Measurements from ENCODE around the gene CLCA2.
A peak's percentile ranks its signal among the peaks of the same experiment; 100 is the strongest.

Gene CLCA2

DNA sequence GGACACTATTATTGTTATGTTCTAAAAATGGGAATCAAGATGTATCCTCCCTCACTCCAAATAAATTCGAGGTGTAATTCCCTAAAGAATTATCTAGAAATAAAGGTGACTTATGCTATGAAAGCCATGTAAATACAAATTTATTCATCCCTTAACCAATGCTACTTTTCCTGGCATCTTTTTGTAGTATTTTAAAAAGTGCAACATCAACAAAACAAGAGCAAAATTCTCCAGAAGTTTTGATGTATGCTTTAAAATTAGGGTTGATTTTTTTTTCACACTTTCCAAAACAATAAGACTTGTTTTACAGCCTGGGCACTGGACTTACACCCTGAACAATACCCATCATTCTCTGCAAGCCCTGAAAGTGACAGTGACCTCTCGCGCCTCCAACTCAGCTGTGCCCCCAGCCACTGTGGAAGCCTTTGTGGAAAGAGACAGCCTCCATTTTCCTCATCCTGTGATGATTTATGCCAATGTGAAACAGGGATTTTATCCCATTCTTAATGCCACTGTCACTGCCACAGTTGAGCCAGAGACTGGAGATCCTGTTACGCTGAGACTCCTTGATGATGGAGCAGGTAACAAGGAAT, 23.3 kb downstream of the CLCA2 start:
- Histone ChIP-seq H3K4me1 (ENCODE audit: low read length) (peaks cover 24% of the 10 kb centered on the region), H3K27me3 (ENCODE audit: low read depth, low read length) (no peaks in the 10 kb centered on the region), H3K27ac (ENCODE audit: low read length) (no peak overlapping the region), H3K36me3 (replicated peaks; ENCODE audit: low read depth, low read length) (no peaks in the 10 kb centered on the region), H3K4me2 (ENCODE audit: low read length) (no peak overlapping the region), H3K9ac (ENCODE audit: low read length) (no peak overlapping the region), H3K4me3 (ENCODE audit: low read length) (no peak overlapping the region), H2AFZ (ENCODE audit: low read depth, low read length) (no peak overlapping the region), H3K9me3 (ENCODE audit: insufficient read depth, low read length) (no peaks in the 10 kb centered on the region), H4K20me1 (ENCODE audit: insufficient read depth, low read length) (no peaks in the 10 kb centered on the region), H3K79me2 (ENCODE audit: low read length) (no peaks in the 10 kb centered on the region)
- TF ChIP-seq EZH2phosphoT487 (IDR thresholded peaks at IDR 0.05; ENCODE audit: low read depth): no peak
- TF ChIP-seq, protein P1, sequence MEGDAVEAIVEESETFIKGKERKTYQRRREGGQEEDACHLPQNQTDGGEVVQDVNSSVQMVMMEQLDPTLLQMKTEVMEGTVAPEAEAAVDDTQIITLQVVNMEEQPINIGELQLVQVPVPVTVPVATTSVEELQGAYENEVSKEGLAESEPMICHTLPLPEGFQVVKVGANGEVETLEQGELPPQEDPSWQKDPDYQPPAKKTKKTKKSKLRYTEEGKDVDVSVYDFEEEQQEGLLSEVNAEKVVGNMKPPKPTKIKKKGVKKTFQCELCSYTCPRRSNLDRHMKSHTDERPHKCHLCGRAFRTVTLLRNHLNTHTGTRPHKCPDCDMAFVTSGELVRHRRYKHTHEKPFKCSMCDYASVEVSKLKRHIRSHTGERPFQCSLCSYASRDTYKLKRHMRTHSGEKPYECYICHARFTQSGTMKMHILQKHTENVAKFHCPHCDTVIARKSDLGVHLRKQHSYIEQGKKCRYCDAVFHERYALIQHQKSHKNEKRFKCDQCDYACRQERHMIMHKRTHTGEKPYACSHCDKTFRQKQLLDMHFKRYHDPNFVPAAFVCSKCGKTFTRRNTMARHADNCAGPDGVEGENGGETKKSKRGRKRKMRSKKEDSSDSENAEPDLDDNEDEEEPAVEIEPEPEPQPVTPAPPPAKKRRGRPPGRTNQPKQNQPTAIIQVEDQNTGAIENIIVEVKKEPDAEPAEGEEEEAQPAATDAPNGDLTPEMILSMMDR (IDR thresholded peaks at IDR 0.05; ENCODE audit: low read depth, low read length): no peak

DNA sequence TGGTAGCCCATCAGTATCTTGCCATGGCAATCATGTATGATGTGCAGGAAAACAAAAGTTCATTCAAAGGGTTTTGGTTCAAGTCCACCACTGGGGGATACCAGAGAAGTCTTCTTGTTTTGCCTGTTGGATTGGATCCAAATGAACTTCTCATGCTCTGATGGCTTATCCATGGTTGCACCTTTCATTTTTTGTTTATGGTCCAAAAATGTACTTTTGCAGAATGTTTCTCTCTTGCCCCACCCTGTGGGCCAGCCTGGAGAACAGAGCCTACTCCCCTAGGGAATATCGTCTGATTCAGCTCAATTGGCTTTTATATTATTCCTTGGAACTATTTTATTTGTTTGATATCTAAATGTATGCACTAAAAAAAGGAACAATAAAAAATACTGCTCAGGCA, 24.7 kb downstream of the CLCA2 start:
- Histone ChIP-seq H3K36me3 (replicated peaks; ENCODE audit: low read depth, low read length) (no peaks in the 10 kb centered on the region), H3K4me3 (ENCODE audit: low read length) (no peak overlapping the region), H3K27ac (ENCODE audit: low read length) (no peak overlapping the region), H3K9ac (ENCODE audit: low read length) (no peak overlapping the region), H3K79me2 (ENCODE audit: low read length) (no peaks in the 10 kb centered on the region), H3K9me3 (ENCODE audit: insufficient read depth, low read length) (no peaks in the 10 kb centered on the region), H4K20me1 (ENCODE audit: insufficient read depth, low read length) (no peaks in the 10 kb centered on the region), H3K4me2 (ENCODE audit: low read length) (no peak overlapping the region), H2AFZ (ENCODE audit: low read depth, low read length) (no peak overlapping the region), H3K27me3 (ENCODE audit: low read depth, low read length) (no peaks in the 10 kb centered on the region), H3K4me1 (ENCODE audit: low read length) (peaks cover 37% of the 10 kb centered on the region)
- TF ChIP-seq, protein P1 (IDR thresholded peaks at IDR 0.05; ENCODE audit: low read depth, low read length): no peak
- TF ChIP-seq EZH2phosphoT487 (IDR thresholded peaks at IDR 0.05; ENCODE audit: low read depth): no peak

DNA sequence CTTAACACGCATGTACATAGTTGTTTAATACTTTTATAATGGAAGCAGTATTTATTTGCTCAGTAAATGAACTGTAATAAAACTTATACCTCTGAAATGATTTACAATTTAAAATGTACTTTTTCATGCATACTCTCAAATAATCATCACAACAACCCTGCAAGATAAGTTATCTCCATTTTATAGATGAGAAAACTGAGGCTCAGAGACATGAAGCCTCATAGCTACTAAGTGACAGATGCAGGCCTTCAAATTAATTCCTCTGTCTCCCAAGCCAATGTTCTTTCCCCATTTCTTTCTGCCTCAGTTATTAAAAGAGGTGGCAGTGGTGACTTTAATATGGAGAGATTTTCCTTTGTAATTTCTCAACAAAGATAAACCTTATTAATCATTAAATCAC, 25.1 kb downstream of the CLCA2 start:
- no peak for TF ChIP-seq EZH2phosphoT487 (IDR thresholded peaks at IDR 0.05; ENCODE audit: low read depth)
- TF ChIP-seq, protein P1 (IDR thresholded peaks at IDR 0.05; ENCODE audit: low read depth, low read length): no peak
- Histone ChIP-seq H4K20me1 (ENCODE audit: insufficient read depth, low read length) (no peaks in the 10 kb centered on the region), H2AFZ (ENCODE audit: low read depth, low read length) (no peak overlapping the region), H3K9ac (ENCODE audit: low read length) (no peak overlapping the region), H3K9me3 (ENCODE audit: insufficient read depth, low read length) (no peaks in the 10 kb centered on the region), H3K36me3 (replicated peaks; ENCODE audit: low read depth, low read length) (no peaks in the 10 kb centered on the region), H3K79me2 (ENCODE audit: low read length) (no peaks in the 10 kb centered on the region), H3K4me2 (ENCODE audit: low read length) (no peak overlapping the region), H3K4me3 (ENCODE audit: low read length) (no peak overlapping the region), H3K27ac (ENCODE audit: low read length) (no peak overlapping the region), H3K4me1 (ENCODE audit: low read length) (peaks cover 42% of the 10 kb centered on the region), H3K27me3 (ENCODE audit: low read depth, low read length) (no peaks in the 10 kb centered on the region)

DNA sequence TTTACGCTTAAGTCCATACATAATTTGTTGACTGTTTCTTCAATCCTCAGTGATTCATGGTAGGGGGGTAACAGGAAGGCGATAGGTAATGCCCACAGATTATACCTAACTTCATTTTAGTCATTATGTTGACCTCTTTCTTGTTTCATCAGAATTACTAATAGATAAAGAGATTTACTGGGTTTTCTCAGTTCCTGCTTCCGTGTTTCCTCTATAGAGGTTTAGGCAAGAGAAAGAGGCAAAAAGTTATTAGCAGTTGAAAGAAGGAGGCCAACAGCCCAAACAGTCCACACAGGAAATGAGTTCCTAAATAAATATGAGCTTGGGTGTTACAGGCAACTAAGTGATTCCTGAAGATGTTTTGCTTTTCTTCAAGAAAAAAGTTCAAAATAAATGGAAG, 26.9 kb downstream of the CLCA2 start:
- H2AFZ ChIP-seq (ENCODE audit: low read depth, low read length): no peak overlapping the region
- H3K4me3 ChIP-seq (ENCODE audit: low read length): no peak overlapping the region
- no peaks in the 10 kb centered on the region for H4K20me1 ChIP-seq (ENCODE audit: insufficient read depth, low read length)
- H3K79me2 ChIP-seq (ENCODE audit: low read length): no peaks in the 10 kb centered on the region
- no peak for TF ChIP-seq EZH2phosphoT487 (IDR thresholded peaks at IDR 0.05; ENCODE audit: low read depth)
- TF ChIP-seq, protein P1 (IDR thresholded peaks at IDR 0.05; ENCODE audit: low read depth, low read length): no peak
- no peak overlapping the region; the same call in 1 of the 2 replicates for H3K9ac ChIP-seq (ENCODE audit: low read length)
- H3K9me3 ChIP-seq (ENCODE audit: insufficient read depth, low read length): no peaks in the 10 kb centered on the region
- H3K4me2 ChIP-seq (ENCODE audit: low read length): peak overlapping the region; percentile 44
- peaks cover 47% of the 10 kb centered on the region for H3K4me1 ChIP-seq (ENCODE audit: low read length)
- H3K27ac ChIP-seq (ENCODE audit: low read length): peak overlapping the region; percentile 58
- no peaks in the 10 kb centered on the region for H3K36me3 ChIP-seq (replicated peaks; ENCODE audit: low read depth, low read length)
- no peaks in the 10 kb centered on the region for H3K27me3 ChIP-seq (ENCODE audit: low read depth, low read length)
